Measurements from ENCODE around the gene ZNF892. TPM values are rescaled to one million over a fixed set of nuclear protein-coding genes. Genes with fewer than 3 reads are reported as not detected.
A peak's percentile ranks its signal among the peaks of the same experiment; 100 is the strongest.

Gene ZNF892
- total and polyA plus RNA-seq, 2 of the 8 experiments (the other 6 are each of a cell fraction or from before 2014, with no cell fraction given) = 1.4 to 10.7 TPM

GRCh38 chr2:95207111-95207961 is at the start of gene ZNF892 (continued):
- TF ChIP-seq ATF2 (IDR thresholded peaks at IDR 0.05; ENCODE audit: low read length) (no peak), TAF7 (optimal IDR thresholded peaks at IDR 0.05; ENCODE audit: borderline replicate concordance, low read depth, low read length) (no peak), RNF2 (IDR thresholded peaks at IDR 0.05; ENCODE audit: borderline replicate concordance, low read depth, low read length, missing control alignments, poor library complexity, severe bottlenecking) (no peak), CBX5 (IDR thresholded peaks at IDR 0.05; ENCODE audit: low read depth, low read length) (no peak), SP4 (IDR thresholded peaks at IDR 0.05; ENCODE audit: low read length) (no peak), RXRA (IDR thresholded peaks at IDR 0.05; ENCODE audit: insufficient read depth, low read depth, low read length) (no peak), ASH2L (IDR thresholded peaks at IDR 0.05; ENCODE audit: low read length) (peak; percentile 66), POLR2A (IDR thresholded peaks at IDR 0.05; ENCODE audit: control extremely low read depth in 1 of 2, low read depth in 2 of 2, low read length in 2 of 2) (peak; percentile 23 to 70)
